Cortex of kidney (tissue), 1 donor: ENCODE data around the gene AGAP1.

Source experiments
- DNase-seq: peaks from one replicate; lab custom pipeline; 2025; lab: John Stamatoyannopoulos, UW

Gene AGAP1

DNA sequence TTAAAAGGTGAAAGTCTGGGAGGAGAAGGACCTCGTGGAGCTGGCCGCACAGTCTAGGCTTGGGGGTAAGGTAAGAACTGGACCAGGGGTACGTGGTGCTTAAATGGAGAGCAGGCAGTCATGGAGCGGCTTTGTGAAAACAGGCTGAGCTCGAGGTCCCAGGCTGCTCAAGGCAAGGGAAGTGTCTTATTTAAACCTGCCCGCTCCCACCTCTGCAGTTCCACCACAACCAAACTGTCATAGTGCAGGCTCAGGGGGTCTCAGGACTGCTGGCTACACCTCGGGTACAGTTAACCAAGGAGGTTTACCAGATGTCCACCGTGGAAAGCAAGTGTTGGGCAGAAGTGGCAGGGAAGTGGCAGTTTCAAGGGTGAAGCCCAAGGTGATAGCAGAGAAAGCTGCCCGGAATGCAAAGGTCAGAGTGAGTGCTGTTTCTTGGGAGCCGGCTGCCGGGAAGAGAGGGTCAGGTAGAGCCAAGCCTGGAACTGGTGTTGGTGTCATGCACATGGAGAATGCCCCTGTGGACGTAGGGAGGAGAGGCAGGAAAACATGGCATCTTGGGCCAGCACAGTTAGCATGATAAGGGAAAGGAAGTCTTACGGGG lies 471.0 kb downstream of the AGAP1 start:
- no peak for DNase-seq

DNA sequence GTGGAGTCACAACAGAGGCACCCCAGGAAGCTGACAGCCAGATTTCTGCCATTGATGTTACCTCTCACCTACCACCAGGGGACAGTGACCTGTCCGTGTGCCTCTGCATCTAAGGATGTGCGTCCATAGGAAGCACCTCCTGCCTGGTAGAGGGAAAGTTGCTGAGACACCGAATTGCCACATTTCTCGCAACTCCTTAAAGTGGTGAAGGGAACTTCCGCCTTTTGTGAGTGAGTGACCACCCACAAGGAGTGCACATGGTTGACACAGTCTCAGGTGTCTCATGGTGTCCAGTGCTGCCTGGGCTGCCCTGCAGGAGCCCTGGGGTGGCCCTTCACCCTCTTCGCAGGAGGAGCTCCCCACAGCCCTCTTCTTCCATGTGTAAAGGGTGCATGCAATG lies 472.6 kb downstream of the AGAP1 start:
- DNase-seq = no peak

GRCh38 chr2:235966932-235967757 lies 473.3 kb downstream of the AGAP1 start:
- DNase-seq = no peak

- no peak for DNase-seq
Observed at GRCh38 chr2:235968155-235968554, 474.3 kb downstream of the AGAP1 start.

GRCh38 chr2:235968616-235969324 lies 474.9 kb downstream of the AGAP1 start:
- DNase-seq = no peak

DNA sequence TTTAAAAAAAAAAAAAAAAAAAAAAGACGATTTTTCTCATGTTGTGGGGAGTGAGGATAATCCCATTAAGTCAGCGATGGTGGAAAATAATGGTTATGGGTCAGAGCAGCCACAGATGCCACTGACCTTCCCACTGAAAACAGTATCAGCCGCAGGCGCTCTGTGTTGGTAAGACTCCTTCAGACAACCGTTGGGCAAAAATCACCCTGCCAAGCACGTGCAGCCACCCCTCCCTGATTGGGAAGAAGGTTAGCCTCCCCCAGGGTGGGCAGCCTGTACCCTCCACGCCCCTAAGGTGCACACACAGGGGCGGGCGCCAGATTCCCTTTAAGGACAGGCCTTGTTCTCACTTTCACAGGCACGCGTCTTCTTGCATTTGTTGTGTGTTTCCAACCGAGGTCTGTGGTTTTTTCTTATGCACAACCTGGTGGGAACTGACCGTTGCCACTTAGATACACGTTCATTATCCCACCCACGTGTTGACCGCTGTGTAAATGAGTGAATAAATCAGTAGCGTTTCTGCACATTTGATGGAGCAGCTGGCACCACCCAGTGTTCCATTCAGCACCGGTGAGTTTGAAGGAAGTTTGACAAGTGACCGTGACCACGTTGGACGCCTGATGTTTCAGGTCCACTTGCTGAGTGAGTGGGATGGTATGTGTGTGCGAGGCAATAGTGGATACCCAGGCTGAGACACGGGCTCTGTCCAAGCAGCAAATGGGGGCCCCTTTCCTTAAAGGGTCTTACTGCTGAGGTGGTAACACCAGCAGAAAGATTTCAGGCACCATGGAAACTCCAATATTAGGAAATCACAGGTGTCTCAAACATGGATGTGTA lies 476.6 kb downstream of the AGAP1 start:
- DNase-seq = no peak

DNA sequence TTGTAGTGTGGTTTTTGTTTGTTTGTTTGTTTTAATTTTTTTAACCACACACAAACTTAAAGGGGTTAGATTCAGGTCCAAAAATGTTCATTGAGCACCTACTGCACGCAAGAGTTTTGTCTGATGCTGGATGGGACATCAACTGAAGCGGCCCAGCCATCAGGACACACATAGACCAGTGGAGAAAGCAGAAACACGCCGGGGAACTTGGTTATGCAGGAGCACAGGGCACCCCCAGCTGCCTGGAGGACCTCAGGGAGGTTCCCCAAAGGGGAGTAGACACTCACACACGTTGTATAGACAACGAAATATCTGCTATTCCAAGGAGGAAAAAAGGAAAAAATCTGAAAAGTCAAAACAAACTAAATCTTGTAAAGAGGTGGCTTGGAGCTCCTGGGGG lies 482.7 kb downstream of the AGAP1 start:
- DNase-seq = no peak

DNA sequence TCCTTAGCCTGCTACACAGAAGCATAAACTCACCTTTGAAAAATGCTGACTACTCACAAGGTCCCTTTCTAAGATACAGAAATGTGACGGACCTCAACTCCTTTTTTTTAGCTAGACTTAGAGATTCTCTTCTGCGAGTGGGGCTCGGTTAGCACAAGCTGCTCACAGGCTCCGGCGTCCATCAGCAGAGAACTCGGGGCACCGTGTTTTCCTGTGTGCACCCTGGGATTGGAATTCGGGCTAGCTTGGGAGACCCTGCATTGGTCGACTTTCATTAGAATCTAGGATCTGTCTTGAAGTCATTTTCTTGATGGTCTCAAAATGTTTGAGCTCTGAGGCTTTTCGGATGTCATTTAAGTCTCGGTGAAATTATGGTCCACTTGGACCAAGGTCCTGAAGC lies 483.1 kb downstream of the AGAP1 start:
- DNase-seq = no peak

DNA sequence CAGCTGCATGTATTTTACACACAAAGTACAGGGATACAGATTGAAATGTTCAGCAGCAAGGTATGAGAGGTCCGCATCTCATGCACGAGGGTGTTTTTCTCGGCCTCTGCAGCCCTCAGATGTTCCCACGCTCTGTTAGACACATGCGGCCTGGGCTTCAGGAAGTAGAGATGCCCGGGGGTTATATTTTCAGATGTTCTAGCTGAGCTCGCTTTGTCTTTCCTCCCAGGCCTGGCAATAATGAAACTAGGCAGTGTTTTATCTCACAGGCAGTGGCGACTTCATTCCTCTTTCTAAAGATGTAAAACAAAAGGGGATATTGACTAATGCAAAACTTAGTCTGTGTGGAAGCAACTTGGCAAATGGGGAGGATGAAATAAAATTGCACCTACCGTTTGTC lies 483.6 kb downstream of the AGAP1 start:
- no peak for DNase-seq

DNA sequence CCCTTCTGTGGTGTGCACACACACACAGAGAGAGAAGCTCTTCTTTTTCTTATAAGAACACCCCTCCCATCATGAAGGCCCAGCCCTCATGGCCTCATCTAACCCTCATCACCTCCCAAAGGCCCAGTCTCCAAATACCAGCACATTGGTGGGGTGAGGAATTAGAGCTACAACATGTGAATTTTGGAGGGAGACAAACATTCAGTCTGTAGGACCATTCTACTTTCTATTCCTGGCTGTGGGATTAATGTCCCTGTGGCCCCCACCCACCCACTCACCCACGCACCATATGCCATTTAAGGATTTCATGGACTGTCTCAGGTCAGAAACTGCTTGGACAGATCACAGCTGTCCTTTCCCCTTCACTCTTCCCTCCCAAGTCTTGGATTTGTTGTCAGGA lies 484.2 kb downstream of the AGAP1 start:
- no peak for DNase-seq

DNA sequence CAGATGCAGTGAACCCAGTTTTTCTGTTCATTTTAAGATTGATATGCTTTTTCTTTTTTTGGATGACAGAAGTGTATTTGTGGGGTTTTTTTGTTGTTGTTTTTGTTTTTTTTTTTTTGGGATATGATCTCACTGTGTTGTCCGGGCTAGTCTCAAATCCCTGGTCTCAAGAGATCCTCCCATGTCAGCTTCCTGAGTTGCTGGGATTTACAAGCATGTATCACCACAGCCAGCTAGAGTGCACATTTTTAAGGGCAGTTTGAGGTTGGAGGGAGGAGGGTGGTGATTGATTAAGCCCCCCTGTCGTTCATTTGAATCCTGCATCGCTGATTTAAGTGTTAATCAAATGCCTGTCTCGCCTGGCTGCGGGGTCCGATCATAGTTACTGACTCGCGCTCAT lies 485.2 kb downstream of the AGAP1 start:
- DNase-seq = no peak

- DNase-seq = no peak
Observed at GRCh38 chr2:235979753-235980435, 486.1 kb downstream of the AGAP1 start.

GRCh38 chr2:235981631-235982030 lies 487.8 kb downstream of the AGAP1 start:
- no peak for DNase-seq

DNA sequence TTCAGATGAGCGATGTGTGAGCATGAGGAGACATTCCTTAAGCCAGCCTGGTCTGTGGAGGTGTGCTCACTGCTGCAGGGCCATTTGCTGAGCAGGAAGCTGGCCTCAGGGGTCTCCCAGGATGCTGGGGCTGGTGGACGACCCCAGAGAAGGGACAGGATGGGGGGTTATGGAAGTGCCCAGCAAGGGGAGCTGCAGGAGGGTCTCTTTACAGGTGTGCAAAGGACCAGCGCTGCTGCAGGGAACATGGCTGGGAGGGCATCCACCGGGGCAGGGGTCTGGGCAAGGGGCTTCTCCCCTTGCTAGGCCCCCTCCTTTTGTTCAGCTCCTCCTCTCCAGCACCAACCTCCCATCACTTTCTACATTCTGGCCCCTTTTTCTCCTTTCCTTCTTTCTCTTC lies 489.2 kb downstream of the AGAP1 start:
- no peak for DNase-seq

DNA sequence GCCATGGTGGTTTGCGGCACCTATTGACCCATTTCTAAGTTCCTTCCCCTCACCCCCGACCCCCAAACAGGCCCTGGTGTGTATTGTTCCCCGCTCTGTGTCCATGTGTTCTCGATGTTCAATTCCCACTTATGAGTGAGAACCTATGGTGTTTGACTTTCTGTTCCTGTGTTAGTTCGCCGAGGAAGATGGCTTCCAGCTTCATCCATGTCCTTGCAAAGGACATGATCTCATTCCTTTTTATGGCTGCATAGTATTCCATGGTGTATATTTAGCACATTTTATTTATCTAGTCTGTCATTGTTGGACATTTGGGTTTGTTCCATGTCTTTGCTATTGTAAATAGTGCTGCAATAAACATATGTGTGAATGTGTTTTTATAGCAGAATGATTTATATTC lies 490.7 kb downstream of the AGAP1 start:
- DNase-seq = no peak

GRCh38 chr2:235986361-235986760 lies 492.5 kb downstream of the AGAP1 start:
- no peak for DNase-seq

- DNase-seq = no peak
Observed at GRCh38 chr2:235988271-235989015, 494.6 kb downstream of the AGAP1 start.

DNA sequence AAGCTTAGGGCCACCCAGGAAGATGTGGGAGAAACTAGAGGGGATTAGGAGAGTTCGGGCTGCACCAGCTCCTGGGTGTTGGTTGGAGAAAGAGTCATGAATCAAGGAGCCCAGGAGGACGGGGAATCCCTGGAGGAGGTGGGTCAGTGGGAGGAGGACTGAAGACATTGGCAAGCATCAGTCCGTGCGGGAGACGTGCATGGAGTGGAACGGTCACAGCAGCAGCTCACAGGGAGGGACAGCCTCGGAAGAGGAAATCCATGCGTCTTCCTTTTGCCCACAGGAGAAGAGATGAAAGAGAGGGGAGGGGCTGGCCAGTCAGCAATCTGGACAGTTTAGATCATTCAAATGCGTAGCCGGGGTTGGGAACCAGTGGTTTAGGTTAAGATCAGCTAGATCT lies 495.7 kb downstream of the AGAP1 start:
- no peak for DNase-seq

DNA sequence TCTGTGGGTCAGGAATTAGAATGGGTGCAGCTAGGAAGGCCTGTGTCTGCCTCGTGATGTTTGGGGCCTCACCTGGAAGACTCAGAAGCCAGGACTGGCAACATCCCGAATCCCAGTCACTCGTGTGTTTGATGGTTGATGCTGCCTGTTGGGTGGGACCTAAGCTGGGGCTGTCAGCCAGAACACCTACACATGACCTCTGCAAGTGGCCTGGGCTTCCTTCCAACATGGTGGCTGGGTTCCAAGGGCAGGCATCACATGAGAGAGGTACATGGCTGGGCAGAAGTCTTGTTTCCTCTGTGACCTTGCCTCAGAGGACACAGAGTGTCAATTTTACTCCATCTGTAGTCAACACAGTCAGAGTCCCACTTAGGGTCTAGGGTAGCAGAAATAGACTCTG lies 496.5 kb downstream of the AGAP1 start:
- no peak for DNase-seq

DNA sequence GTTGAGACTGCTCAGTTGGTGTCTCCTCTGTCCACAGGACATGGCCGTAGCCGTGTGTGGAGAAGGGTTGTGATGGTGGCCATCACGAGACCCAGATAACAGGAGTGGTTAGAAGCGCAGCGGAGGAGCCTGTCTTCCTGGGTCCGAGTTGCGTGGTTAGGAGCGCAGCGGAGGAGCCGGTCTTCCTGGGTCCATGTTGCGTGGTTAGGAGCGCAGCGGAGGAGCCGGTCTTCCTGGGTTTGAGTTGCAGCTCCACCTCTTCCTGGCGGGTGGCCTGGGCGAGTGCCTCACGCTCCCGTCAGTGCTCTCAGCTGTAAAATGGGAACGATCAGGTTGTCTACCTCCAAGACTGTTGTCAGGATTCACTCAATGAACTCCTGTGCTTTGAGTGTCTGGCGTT lies 498.2 kb downstream of the AGAP1 start:
- DNase-seq = no peak

GRCh38 chr2:235996419-235996818 lies 502.6 kb downstream of the AGAP1 start:
- DNase-seq = no peak
